SK-N-DZ (cell line): ENCODE data around the gene INSYN1. TPM values are rescaled to one million over a fixed set of nuclear protein-coding genes. Genes with fewer than 3 reads are reported as not detected.
"Not testable (repeated sequence)": the region's sequence is repeated elsewhere in the genome, so short reads cannot be mapped to it uniquely, and the experiment has no call there.

Experiments
- DNase-seq: peaks from one replicate; pipeline ENCODE4 v3.0.0-alpha.2; 2015; ENCODE audit warnings: low spot score
- polyA plus RNA-seq, 2 experiments: library from polyadenylated mRNA; depleted of rRNA; stranded (reverse); fragments of >200 nt; gene quantifications; 2 replicates each; pipeline ENCODE4 v1.2.3, GENCODE V29; 2014

Gene INSYN1
- 0.07 and 0.95 TPM in 2 replicates for polyA plus RNA-seq (2014; cell fraction: cytosol; rRNA removed)
- polyA plus RNA-seq (2014; cell fraction: nucleus; rRNA removed) = 0.37 and 0.44 TPM in 2 replicates

- DNase-seq = no peak
Measured at GRCh38 chr15:73753250-73754130, at the start of gene INSYN1. Gene INSYN1, minus strand, starts transcription at chr15:73753351. Its CDS starts 2,221 bp downstream, at chr15:73751130.

- no peak for DNase-seq
Measured at GRCh38 chr15:73802431-73803041, 49.4 kb upstream of the INSYN1 start.

- no peak for DNase-seq
Measured at GRCh38 chr15:73800662-73801345, 47.7 kb upstream of the INSYN1 start.

- no peak for DNase-seq
Measured at GRCh38 chr15:73799466-73799865, 46.3 kb upstream of the INSYN1 start.

- DNase-seq = no peak
Measured at GRCh38 chr15:73797366-73798158, 44.4 kb upstream of the INSYN1 start.

GRCh38 chr15:73796331-73796831 lies 43.2 kb upstream of the INSYN1 start:
- no peak for DNase-seq

- DNase-seq = no peak
Measured at GRCh38 chr15:73794443-73795133, 41.4 kb upstream of the INSYN1 start.

- not testable (repeated sequence) for DNase-seq
Measured at GRCh38 chr15:73792899-73793541, 39.9 kb upstream of the INSYN1 start.

GRCh38 chr15:73792415-73792814 lies 39.3 kb upstream of the INSYN1 start:
- no peak for DNase-seq

GRCh38 chr15:73789521-73790240 lies 36.5 kb upstream of the INSYN1 start:
- no peak for DNase-seq

GRCh38 chr15:73787621-73788020 lies 34.5 kb upstream of the INSYN1 start:
- no peak for DNase-seq

GRCh38 chr15:73786538-73786937 lies 33.4 kb upstream of the INSYN1 start:
- no peak for DNase-seq

- not testable (repeated sequence) for DNase-seq
Measured at GRCh38 chr15:73785256-73786014, 32.3 kb upstream of the INSYN1 start.

GRCh38 chr15:73784291-73784690 lies 31.1 kb upstream of the INSYN1 start:
- no peak for DNase-seq

GRCh38 chr15:73782344-73782959 lies 29.3 kb upstream of the INSYN1 start:
- no peak for DNase-seq

GRCh38 chr15:73781038-73781925 lies 28.1 kb upstream of the INSYN1 start:
- no peak for DNase-seq

GRCh38 chr15:73779974-73780373 lies 26.8 kb upstream of the INSYN1 start:
- DNase-seq = no peak
